T-cell (primary cell): ENCODE measurements around the gene OR1L6. TPM values are rescaled to one million over a fixed set of nuclear protein-coding genes. Genes with fewer than 3 reads are reported as not detected.

Experiments used
- ATAC-seq, 4 experiments: fragments of 200-7000 bp in 3 of 4; fragments of 150-1000 bp in 1 of 4; cut with Tn5 transposase; replicated peaks in 1 of 4; 1 replicate in 3 of 4; 2 replicates in 1 of 4; pipeline ENCODE4 v1.10.0; 2021; ENCODE audit warnings: moderate library complexity in 3 of 4, mild to moderate bottlenecking in 2 of 4, moderate number of reproducible peaks in 1 of 4
- CTCF ChIA-PET, 2 donors: fragments of 300-600 bp; sonication (Branson Sonifier 250); formaldehyde crosslinking; loops; one replicate each; lab custom pipeline; 2022; ENCODE audit warnings: antibody characterized with exemption in 2 of 2; lab: Charles Lee
- POLR2A ChIA-PET, 2 donors: fragments of 300-600 bp; sonication (Branson Sonifier 250); formaldehyde crosslinking; loops; one replicate each; lab custom pipeline; 2022; ENCODE audit warnings: antibody characterized with exemption in 2 of 2; lab: Charles Lee
- DNase-seq, 35 experiments: peaks; one replicate each; pipeline versions ENCODE4 v3.0.0 to v3.0.0-alpha.2; 2013 to 2023
- H3K27ac ChIP-seq: one replicate; pipeline ENCODE4 v1.5.1; 2013; ENCODE audit warnings: low read length
- H3K27me3 ChIP-seq, 2 experiments: replicated peaks in 1 of 2; 1 replicate in 1 of 2; 2 replicates in 1 of 2; pipeline versions ENCODE4 v1.6.1 to v1.7.0; 2013; ENCODE audit warnings: low read length in 1 of 2, mixed read lengths in 1 of 2; ENCODE audit not compliant: control insufficient read depth in 2 of 2, insufficient read depth in 2 of 2; ENCODE audit errors: extremely low read depth in 1 of 2
- H3K36me3 ChIP-seq, 2 donors: 1 replicate in 1 of 2; 2 replicates in 1 of 2; pipeline versions ENCODE4 v1.6.1 to v1.7.0; 2013; ENCODE audit warnings: low read length in 1 of 2; ENCODE audit not compliant: control insufficient read depth in 2 of 2, insufficient read depth in 1 of 2; ENCODE audit errors: extremely low read depth in 1 of 2
- H3K4me1 ChIP-seq, 2 experiments: 1 replicate in 1 of 2; 2 replicates in 1 of 2; pipeline versions ENCODE4 v1.6.1 to v1.7.0; 2013; ENCODE audit warnings: low read length in 2 of 2, mixed read lengths in 1 of 2; ENCODE audit not compliant: insufficient read depth in 2 of 2, control insufficient read depth in 1 of 2; ENCODE audit errors: extremely low read depth in 1 of 2
- H3K4me3 ChIP-seq, 2 donors: 1 replicate in 1 of 2; 2 replicates in 1 of 2; pipeline versions ENCODE4 v1.5.1 to v1.7.0; 2013; ENCODE audit warnings: mild to moderate bottlenecking in 2 of 2, low read length in 1 of 2, moderate library complexity in 1 of 2; ENCODE audit not compliant: control insufficient read depth in 1 of 2; ENCODE audit errors: extremely low read depth in 1 of 2
- H3K9me3 ChIP-seq: 2 replicates; pipeline ENCODE4 v1.7.0; 2013
- H3K27ac Mint-ChIP-seq, 2 donors: one replicate each; pipeline ENCODE4 v1.8.0; 2020 to 2021; ENCODE audit warnings: mild to moderate bottlenecking in 2 of 2, mixed read lengths in 2 of 2
- H3K27me3 Mint-ChIP-seq, 2 donors: one replicate each; pipeline ENCODE4 v1.8.0; 2021 to 2022; ENCODE audit warnings: mixed read lengths in 2 of 2
- H3K36me3 Mint-ChIP-seq: one replicate; pipeline ENCODE4 v1.8.0; 2021; ENCODE audit warnings: mixed read lengths
- H3K4me1 Mint-ChIP-seq, 3 donors: one replicate each; pipeline ENCODE4 v1.8.0; 2020 to 2022; ENCODE audit warnings: mixed read lengths in 3 of 3, mild to moderate bottlenecking in 1 of 3
- H3K4me3 Mint-ChIP-seq, 3 donors: one replicate each; pipeline ENCODE4 v1.8.0; 2020 to 2022; ENCODE audit warnings: mild to moderate bottlenecking in 3 of 3, mixed read lengths in 3 of 3, moderate library complexity in 3 of 3
- H3K9me3 Mint-ChIP-seq, 3 donors: one replicate each; pipeline ENCODE4 v1.8.0; 2020 to 2022; ENCODE audit warnings: mixed read lengths in 3 of 3
- WGBS: methylation state at CpG from one replicate; pipeline ENCODE4 v1.1.5; 2013; ENCODE audit warnings: missing lambda C conversion rate; ENCODE audit not compliant: insufficient coverage; 5-methylcytosine and 5-hydroxymethylcytosine counted together
- total RNA-seq, 35 experiments: library from RNA in 6 of 35; stranded (reverse) in 6 of 35; fragments of 120-200 nt in 1 of 35; gene quantifications; one replicate each; pipeline versions ENCODE4 v1.2.1 to v1.2.4 and lab custom pipeline; 2013 to 2026

Gene OR1L6, protein sequence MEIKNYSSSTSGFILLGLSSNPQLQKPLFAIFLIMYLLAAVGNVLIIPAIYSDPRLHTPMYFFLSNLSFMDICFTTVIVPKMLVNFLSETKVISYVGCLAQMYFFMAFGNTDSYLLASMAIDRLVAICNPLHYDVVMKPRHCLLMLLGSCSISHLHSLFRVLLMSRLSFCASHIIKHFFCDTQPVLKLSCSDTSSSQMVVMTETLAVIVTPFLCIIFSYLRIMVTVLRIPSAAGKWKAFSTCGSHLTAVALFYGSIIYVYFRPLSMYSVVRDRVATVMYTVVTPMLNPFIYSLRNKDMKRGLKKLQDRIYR
- not detected for total RNA-seq
- total RNA-seq (2013) = not detected
- 0 reads per million in 29 experiments for total RNA-seq (lab: John Stamatoyannopoulos, UW)

DNA sequence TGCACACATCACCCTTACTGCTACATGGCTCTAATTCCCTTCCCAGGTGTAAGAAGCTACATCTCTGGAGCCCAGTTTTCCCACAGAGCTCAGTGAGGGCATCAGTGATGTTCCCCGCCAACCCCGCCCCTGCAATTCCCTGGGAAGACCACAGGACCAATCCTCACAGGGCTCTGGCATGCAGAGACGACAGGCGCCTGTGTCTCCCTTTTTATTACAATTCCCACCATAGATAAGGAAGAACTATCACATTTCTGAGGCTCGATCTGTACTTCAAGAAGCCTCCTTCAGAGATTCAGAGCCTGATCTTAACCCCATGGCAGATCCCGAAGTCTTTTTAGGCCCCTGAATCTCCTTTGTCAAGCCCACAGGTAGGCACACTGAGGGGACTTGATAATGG is at the start of gene OR1L6:
Gene OR1L6 (plus strand): TSS at position 301 of the 400 bp plus-strand sequence. CDS start 7,545 bp downstream, outside the sequence.
- WGBS = 77% methylated on average over 5 of the region's 6 CpGs
- Histone ChIP-seq H3K9me3 (no peaks in the 10 kb centered on the region), H3K36me3 (no peaks in the 10 kb centered on the region), H3K27ac (no peak within 1 kb of the TSS), H3K27me3 (no peaks in the 10 kb centered on the region), H3K4me1 (no peaks in the 10 kb centered on the region), H3K4me3 (no peak within 1 kb of the TSS)
- peaks cover 4% of the 10 kb centered on the region for H3K36me3 Mint-ChIP-seq
- no peak within 1 kb of the TSS for H3K27ac Mint-ChIP-seq
- H3K27me3 Mint-ChIP-seq = no peaks in the 10 kb centered on the region
- no peak for ATAC-seq
- POLR2A ChIA-PET = no interaction called here
- CTCF ChIA-PET = no interaction called here
- H3K4me1 Mint-ChIP-seq = no peaks in the 10 kb centered on the region
- H3K9me3 Mint-ChIP-seq = peaks cover 7 to 31% (median 9%) of the 10 kb centered on the region in 3 donors
- DNase-seq = no peak
- no peak within 1 kb of the TSS for H3K4me3 Mint-ChIP-seq

DNA sequence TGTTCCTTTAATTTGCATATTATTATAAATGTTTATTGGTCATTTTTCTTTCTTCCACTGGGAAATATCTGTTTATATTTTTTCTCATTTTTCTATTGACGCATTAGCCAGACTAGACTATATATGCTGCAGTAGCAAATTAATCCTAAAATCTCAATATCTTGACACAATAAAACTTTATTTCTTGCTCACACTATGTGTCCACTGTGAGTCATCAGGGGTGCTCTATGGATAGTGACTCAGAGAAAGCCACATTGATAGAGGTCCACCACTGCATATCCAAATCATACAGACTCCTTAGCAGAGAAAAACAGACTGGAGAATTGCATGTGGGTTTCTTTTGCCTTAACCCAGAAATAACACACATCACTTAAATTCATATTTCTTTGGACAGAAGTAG is 46.4 kb upstream of the OR1L6 start:
- POLR2A ChIA-PET = no interaction called here
- CTCF ChIA-PET = no interaction called here
- Histone ChIP-seq H3K4me1 (no peaks in the 10 kb centered on the region), H3K9me3 (no peaks in the 10 kb centered on the region), H3K27me3 (peaks cover 0 to 2% of the 10 kb centered on the region in 2 experiments), H3K4me3 (no peak overlapping the region), H3K36me3 (no peaks in the 10 kb centered on the region), H3K27ac (no peak overlapping the region)
- ATAC-seq = no peak
- H3K27me3 Mint-ChIP-seq = peaks cover 0 to under 1% of the 10 kb centered on the region in 2 donors
- H3K4me1 Mint-ChIP-seq = no peaks in the 10 kb centered on the region
- H3K27ac Mint-ChIP-seq = no peak overlapping the region
- WGBS = no CpG with 5 or more reads among the region's 1 CpG
- peaks cover 1 to 26% (median 22%) of the 10 kb centered on the region in 3 donors for H3K9me3 Mint-ChIP-seq
- H3K4me3 Mint-ChIP-seq = no peak overlapping the region
- DNase-seq = no peak
- no peaks in the 10 kb centered on the region for H3K36me3 Mint-ChIP-seq

DNA sequence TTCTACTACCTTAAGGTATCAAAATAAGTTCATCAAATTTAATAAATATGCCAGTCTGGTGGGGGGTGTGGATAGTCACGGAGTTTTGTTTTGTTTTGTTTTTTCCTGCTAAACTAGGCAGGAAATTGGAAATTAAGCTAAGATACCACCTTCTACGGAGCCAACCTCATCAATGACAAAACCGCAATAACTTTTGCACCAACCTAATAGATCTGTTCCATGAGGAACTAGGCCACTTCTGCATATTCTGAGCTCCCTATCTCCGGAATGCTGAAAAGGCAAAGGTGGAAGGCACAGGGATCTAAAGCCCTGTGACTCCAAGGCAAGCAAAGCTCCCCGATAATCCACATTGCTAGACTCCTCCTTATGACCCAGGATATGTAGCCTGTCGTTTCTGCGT is 24.1 kb upstream of the OR1L6 start:
- peaks cover 7% of the 10 kb centered on the region for H3K36me3 Mint-ChIP-seq
- ATAC-seq (no peak), DNase-seq (no peak)
- Histone ChIP-seq H3K9me3 (no peaks in the 10 kb centered on the region), H3K36me3 (no peaks in the 10 kb centered on the region), H3K4me3 (no peak overlapping the region), H3K27ac (no peak overlapping the region), H3K27me3 (no peaks in the 10 kb centered on the region), H3K4me1 (no peaks in the 10 kb centered on the region)
- no peak overlapping the region for H3K4me3 Mint-ChIP-seq
- no peak overlapping the region for H3K27ac Mint-ChIP-seq
- POLR2A ChIA-PET = no interaction called here
- no peaks in the 10 kb centered on the region for H3K4me1 Mint-ChIP-seq
- CTCF ChIA-PET = no interaction called here
- no peaks in the 10 kb centered on the region for H3K27me3 Mint-ChIP-seq
- H3K9me3 Mint-ChIP-seq = peaks cover 19 to 60% (median 36%) of the 10 kb centered on the region in 3 donors
- WGBS = 100% methylated on average over 1 of the region's 7 CpGs

DNA sequence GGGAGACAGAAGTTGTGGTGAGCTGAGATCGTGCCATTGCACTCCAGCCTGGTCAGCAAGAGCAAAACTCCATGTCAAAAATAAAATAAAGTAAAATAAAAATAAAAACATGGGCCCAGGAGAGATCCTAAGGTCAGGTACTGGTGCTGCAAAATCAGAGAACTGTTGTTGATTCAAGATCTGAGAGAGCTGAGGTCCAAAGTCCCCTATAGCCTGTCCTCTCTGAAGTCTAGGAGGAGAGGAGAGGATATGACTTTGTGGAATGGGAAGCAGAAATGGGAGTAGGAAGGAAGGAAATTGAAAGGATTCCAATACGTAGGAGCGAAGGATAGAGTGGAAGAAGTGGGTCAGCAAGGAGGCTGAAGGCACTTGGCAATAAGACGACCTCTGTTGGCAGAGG is 22.9 kb upstream of the OR1L6 start:
- no peak overlapping the region for H3K27ac ChIP-seq
- no peaks in the 10 kb centered on the region for H3K36me3 ChIP-seq
- Mint-ChIP-seq H3K27ac (no peak overlapping the region), H3K36me3 (no peaks in the 10 kb centered on the region), H3K9me3 (peaks cover 22 to 62% (median 42%) of the 10 kb centered on the region in 3 donors), H3K4me1 (no peaks in the 10 kb centered on the region), H3K27me3 (no peaks in the 10 kb centered on the region), H3K4me3 (no peak overlapping the region)
- WGBS = no CpG with 5 or more reads among the region's 4 CpGs
- no peaks in the 10 kb centered on the region for H3K4me1 ChIP-seq
- ChIA-PET CTCF (no interaction called here), POLR2A (no interaction called here)
- H3K4me3 ChIP-seq = no peak overlapping the region
- H3K27me3 ChIP-seq = no peaks in the 10 kb centered on the region
- ATAC-seq (no peak), DNase-seq (no peak)
- H3K9me3 ChIP-seq = no peaks in the 10 kb centered on the region

DNA sequence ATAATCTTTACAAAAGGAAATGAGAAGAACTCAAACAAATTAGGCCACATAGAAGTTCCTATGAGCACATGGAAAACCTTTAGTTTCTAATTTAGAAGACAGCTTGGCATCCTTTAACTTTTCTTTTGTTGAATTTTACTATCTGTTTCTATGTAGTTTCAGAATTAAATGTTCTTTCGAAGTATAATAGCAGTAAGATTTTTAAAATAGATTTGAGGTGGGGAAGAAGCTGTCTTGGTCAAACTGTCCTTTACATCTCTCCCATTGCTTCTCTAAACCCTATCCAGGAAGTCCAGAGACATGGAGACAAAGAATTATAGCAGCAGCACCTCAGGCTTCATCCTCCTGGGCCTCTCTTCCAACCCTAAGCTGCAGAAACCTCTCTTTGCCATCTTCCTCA is 18.4 kb upstream of the OR1L6 start, which contains the start of gene OR1L4:
Gene OR1L4 (plus strand): TSS at position 301 of the 400 bp plus-strand sequence. CDS start 0 bp downstream, at position 301.
- H3K9me3 Mint-ChIP-seq = peaks cover 17 to 61% (median 43%) of the 10 kb centered on the region in 3 donors
- ChIA-PET CTCF (no interaction called here), POLR2A (no interaction called here)
- Histone ChIP-seq H3K36me3 (no peaks in the 10 kb centered on the region), H3K27me3 (no peaks in the 10 kb centered on the region), H3K4me1 (no peaks in the 10 kb centered on the region), H3K4me3 (no peak within 1 kb of the TSS), H3K9me3 (peaks cover 2% of the 10 kb centered on the region), H3K27ac (no peak within 1 kb of the TSS)
- no CpG with 5 or more reads among the region's 1 CpG for WGBS
- H3K27me3 Mint-ChIP-seq = peaks cover 0 to 4% of the 10 kb centered on the region in 2 donors
- no peaks in the 10 kb centered on the region for H3K4me1 Mint-ChIP-seq
- DNase-seq (no peak), ATAC-seq (no peak)
- H3K27ac Mint-ChIP-seq = no peak within 1 kb of the TSS
- H3K36me3 Mint-ChIP-seq = peaks cover 10% of the 10 kb centered on the region
- no peak within 1 kb of the TSS for H3K4me3 Mint-ChIP-seq

DNA sequence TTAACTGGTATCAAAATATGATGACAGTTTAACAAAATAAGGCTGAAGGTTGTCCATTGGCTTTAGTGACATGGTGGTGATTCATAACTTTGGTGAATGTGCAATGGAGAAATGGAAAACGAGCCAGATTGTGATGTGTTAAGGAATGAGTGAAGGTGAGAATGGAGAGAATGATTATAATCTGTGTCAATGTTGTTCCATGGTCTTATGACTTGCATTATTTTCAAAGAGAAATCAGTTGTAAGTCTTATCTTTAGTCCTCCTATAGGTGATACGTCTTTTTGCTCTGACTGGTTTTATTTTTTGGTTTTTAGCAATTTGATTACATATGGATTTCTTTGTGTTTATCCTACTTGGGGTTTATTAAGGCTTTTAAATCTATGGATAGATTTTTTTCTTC is 12.7 kb downstream of the OR1L6 start:
- Mint-ChIP-seq H3K9me3 (peaks cover 20 to 23% (median 22%) of the 10 kb centered on the region in 3 donors), H3K4me3 (no peak overlapping the region), H3K27ac (no peak overlapping the region), H3K27me3 (peaks cover 0 to 3% of the 10 kb centered on the region in 2 donors), H3K36me3 (peaks cover 23% of the 10 kb centered on the region), H3K4me1 (no peaks in the 10 kb centered on the region)
- Histone ChIP-seq H3K4me1 (no peaks in the 10 kb centered on the region), H3K4me3 (no peak overlapping the region), H3K27me3 (no peaks in the 10 kb centered on the region), H3K27ac (no peak overlapping the region), H3K9me3 (no peaks in the 10 kb centered on the region), H3K36me3 (no peaks in the 10 kb centered on the region)
- DNase-seq (no peak), ATAC-seq (no peak)
- ChIA-PET POLR2A (no interaction called here), CTCF (interaction anchor here in 1 of 2 donors (0.6 kb wide), 1 partner anchor 104 kb away, joined by 6 read pairs; no protein-coding TSS in a partner anchor)
- no CpG with 5 or more reads among the region's 2 CpGs for WGBS
